HG02571 (cell line): ENCODE results near the gene TTC4.

ENCODE experiments used
- ATAC-seq: cut with Tn5 transposase; IDR thresholded peaks from one replicate; pipeline ENCODE4 v1.9.1; 2021; ENCODE audit warnings: mild to moderate bottlenecking, moderate library complexity; ENCODE audit not compliant: unreplicated experiment

Gene TTC4

GRCh38 chr1:54701996-54702395 lies 13.7 kb upstream of the TTC4 start:
- ATAC-seq = no peak

DNA sequence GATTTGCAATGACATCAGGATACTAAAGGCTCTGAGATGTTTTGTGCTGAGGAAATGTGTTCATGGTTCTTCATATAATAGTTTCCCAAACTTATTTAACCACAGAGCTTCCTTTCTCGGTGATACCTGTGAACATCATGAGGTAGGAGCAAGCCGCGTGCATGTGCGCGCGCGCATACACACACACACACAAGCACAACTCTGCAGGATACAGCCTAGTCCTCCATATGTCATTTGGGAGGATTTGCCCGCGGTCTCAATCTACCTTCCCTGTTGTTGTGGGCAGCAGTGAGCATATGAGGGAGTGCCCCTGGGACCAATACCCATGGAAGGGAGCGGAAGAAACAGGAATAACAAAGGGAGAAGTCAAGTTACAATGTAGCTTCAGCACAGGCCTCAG lies 12.2 kb upstream of the TTC4 start:
- no peak for ATAC-seq

GRCh38 chr1:54705153-54705552 lies 10.5 kb upstream of the TTC4 start:
- no peak for ATAC-seq

DNA sequence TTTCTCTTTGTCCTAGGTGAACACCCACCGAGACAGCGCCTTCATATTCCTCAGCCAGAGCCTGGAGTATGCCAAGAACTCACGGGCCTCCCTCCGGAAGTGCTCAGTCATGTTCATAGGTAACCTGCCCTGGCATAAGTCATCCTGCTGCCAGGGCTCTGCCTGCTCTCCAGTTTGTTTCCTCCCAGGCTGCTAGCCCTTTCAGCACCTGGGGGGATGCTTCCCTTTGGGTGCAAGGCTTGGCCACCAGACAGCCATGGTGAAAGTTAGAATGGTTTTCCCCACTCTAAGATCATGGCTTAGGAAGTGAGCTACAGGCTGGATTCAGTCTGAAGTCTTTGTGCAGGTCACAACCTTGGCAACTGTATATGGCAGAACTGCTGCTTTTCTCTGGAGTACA lies 9.2 kb upstream of the TTC4 start:
- no peak for ATAC-seq

GRCh38 chr1:54708385-54708784 lies 7.3 kb upstream of the TTC4 start:
- no peak for ATAC-seq

DNA sequence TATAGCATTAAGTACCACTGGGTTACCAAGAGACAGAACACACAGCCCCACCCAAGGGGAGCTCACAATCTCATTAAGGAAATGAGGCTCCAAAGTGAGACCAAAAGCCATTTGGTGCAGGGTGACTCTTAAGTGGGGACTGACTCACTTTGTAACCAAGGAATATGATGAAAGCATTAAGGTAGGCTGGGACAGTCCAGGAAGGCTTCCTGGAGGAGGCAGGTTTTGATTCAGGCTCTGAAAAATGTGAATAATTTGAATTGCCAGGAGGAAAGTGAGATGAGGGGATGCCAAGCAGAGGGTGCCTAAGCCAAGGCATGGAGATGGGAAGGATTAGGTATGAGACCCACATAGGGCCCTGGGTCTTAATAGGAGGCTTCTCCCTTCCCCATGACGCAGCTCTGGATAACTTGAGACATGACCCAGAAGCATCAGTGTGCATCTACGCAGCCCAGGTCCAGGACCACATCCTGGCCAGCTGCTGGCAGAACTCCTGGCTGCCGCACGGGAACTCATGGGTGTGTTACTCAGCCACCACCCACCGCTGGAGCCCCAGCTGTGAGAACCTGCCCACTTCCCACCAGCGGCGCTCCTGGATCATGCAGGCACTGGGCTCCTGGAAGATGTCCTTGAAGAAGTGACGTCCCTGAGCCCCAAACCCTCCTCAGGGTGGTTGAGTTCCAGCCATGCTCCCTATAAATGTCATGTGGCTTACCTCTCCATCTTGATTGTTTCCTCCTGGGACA lies 5.9 kb upstream of the TTC4 start:
- no peak for ATAC-seq

DNA sequence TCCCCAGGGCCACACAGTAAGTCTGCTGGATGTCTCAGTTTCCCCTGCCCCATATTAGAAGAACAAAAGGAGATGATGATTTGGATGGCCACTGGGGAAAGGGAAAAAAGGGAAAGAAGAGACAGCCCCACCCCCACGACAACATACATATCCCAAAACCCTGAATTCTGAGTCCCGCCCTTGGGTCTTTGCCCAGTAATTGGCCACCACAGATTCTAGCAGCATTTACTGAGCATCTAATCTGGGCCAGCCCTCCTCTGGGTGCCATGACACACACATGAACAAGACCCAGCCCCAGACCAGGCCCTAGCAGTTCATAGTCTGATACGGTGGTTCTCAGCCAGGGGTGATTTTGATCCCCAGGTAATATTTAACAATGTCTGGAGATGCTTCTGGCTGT lies 5.2 kb upstream of the TTC4 start:
- no peak for ATAC-seq

DNA sequence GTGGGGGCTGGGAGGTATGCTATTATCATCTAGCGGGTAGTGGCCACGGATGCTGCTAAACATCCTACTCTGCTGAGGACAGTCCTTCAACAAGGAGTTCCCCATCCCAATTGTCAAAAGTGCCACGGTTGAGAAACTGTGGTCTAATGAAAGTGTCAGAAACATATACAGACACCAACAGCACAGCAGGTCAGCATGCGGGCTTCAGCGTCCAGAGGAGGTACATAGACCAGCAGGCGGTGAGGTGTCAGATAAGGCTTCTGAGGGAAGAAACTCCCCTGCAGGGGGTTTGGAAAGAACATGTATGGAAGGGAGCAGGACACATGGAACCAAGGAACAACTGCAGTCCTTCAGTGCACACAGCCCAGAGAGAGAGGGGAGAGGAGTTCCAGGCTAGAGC lies 4.8 kb upstream of the TTC4 start:
- ATAC-seq = no peak

DNA sequence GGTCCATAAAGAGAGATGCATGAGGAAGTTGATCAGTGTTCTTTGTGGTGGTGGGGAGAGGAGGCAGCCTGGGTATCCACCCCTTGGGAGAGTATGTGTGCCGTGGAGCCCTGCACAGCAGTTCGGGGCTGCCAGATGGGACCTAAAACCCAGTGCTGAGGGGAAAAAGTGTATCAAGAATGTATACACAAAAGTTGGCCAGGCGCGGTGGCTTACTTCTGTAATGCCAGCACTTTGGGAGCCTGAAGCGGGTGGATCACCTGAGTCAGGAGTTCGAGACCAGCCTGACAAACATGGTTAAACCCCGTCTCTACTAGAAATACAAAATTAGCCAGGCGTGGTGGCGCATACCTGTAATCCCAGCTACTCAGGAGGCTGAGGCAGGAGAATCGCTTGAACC lies 4.1 kb upstream of the TTC4 start:
- no peak for ATAC-seq

DNA sequence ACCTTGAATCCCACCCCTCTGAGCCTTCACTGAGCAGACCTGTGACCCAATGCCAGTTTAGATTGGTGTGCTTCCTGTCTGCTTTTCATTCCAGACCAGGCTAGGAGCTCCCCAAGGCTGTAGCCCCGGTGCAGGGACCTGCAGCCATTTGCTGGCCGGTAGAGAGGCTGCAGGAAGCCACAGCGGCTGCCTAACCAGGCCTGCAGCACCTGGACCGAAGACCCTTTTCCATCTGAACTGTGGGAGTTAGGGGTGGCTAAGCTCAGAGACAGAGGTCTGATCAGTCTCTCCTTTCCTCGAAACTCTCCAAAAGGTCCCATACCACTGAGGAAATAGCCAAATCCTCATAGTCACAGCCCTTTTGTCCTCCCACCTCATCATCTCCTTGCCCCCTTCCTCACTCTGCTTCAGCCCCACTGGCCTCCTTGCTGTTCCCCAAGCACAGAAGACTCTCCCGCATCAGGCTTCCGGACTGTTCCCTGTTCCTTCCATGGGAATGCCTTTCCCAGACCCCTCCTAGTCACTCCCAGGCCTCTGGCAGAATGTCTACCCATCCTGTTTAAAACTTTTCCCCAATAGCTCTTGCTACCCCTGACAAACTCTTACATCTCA lies 674 bp upstream of the TTC4 start:
- ATAC-seq = no peak

GRCh38 chr1:54716299-54717047 lies 812 bp downstream of the TTC4 start:
- ATAC-seq = no peak

- ATAC-seq = no peak
Measured at GRCh38 chr1:54721719-54722118, 6.1 kb downstream of the TTC4 start.

GRCh38 chr1:54723985-54724384 lies 8.3 kb downstream of the TTC4 start:
- ATAC-seq = no peak

DNA sequence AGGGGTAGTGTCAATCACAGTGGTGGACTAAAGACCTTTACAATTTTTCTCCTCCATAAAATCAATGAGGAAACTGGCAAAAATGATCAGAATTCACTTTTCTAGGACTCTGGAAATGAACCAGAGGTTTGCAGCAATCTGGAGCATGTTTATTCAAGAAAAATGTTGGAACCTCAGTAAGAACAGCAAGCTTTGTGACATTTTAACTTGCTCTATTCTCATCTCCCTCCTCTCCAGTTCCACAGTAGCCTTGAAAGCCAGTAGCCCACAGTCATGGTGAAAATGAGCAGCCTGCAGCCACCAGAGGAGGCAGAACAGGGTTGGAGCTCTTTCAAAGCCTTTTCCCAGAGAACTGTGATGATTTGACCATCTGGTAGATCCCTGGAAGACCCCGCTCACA lies 9.1 kb downstream of the TTC4 start:
- ATAC-seq = no peak

DNA sequence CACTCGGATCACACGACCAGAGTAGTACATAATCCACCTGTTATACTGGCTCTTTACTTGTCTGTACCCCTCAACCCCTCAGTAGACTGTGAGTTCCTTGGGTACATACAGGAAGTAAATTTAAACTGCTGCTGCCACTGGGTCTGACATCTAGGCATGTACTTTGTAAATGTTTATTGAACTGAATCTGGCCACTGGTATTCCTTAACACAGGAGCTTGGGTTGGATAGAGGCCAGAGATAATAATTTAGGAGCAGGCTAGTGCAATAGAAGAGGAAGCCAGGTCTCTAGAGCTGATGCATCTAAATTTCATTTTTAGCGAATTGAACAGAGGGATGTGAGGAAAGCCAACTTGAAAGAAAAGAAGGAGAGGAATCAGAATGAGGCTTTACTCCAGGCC lies 12.4 kb downstream of the TTC4 start:
- ATAC-seq = no peak

DNA sequence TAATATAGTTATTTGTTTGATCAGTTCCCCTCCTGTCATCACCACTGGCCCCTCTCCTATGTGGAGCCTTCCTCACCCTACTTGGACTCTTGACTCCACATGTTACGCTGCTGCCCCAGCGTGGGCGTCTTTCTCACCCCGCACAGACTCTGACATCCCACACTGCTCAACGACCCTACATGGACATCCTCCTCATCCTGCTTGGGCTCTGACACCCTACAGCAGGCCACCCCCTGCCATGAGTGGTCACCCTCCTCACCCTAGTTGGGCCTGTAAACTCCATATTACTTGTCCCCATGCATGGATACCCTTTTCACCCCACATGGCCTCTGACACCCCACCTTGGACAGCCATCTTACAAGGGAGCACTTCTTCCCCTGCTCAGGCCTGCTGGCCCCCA lies 21.0 kb downstream of the TTC4 start:
- no peak for ATAC-seq

DNA sequence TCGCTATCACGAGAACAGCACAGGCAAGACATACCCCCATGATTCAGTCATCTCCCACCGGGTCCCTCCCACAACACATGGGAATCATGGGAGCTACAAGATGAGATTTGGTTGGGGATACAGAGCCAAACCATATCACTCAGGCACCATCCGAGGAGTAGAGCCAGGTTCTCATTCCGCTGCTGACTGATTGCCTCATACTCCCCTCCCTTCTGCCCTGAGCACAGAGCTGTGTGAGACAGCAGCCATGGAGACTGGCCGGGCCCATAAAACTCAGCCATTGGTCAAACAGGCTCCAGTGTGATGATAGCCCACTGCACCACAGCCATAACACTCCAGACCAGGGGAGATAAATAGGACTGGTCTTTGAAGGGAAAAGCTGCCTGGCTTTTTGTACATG lies 22.6 kb downstream of the TTC4 start:
- ATAC-seq = no peak

GRCh38 chr1:54741531-54741930 lies 25.9 kb downstream of the TTC4 start:
- no peak for ATAC-seq

- no peak for ATAC-seq
Measured at GRCh38 chr1:54742282-54742681, 26.6 kb downstream of the TTC4 start.

- ATAC-seq = no peak
Measured at GRCh38 chr1:54743416-54744226, 28.0 kb downstream of the TTC4 start.

- no peak for ATAC-seq
Measured at GRCh38 chr1:54744696-54745095, 29.0 kb downstream of the TTC4 start.
